T-helper 2 cell treated with Interferon-gamma antibody and Interleukin-4, amounts not matched to agents 5 μg/mL and 100 μg/mL, for 36 hours (primary cell): ENCODE measurements around the gene MTRR.

Source experiments
- DNase-seq: peaks from one replicate; pipeline ENCODE4 v3.0.0; 2021; ENCODE audit warnings: low spot score
- H3K27ac Mint-ChIP-seq: one replicate; pipeline ENCODE4 v1.8.0; 2021; ENCODE audit warnings: mild to moderate bottlenecking, mixed read lengths
- H3K27me3 Mint-ChIP-seq: one replicate; pipeline ENCODE4 v1.8.0; 2021; ENCODE audit warnings: low read depth, mixed read lengths
- H3K36me3 Mint-ChIP-seq: one replicate; pipeline ENCODE4 v1.8.0; 2021; ENCODE audit warnings: low read depth, mixed read lengths
- H3K4me1 Mint-ChIP-seq: one replicate; pipeline ENCODE4 v1.8.0; 2021; ENCODE audit warnings: low read depth, mixed read lengths
- H3K4me3 Mint-ChIP-seq: one replicate; pipeline ENCODE4 v1.8.0; 2022; ENCODE audit warnings: mild to moderate bottlenecking, moderate library complexity, mixed read lengths
- H3K9me3 Mint-ChIP-seq: one replicate; pipeline ENCODE4 v1.8.0; 2021; ENCODE audit warnings: mixed read lengths

Gene MTRR

DNA sequence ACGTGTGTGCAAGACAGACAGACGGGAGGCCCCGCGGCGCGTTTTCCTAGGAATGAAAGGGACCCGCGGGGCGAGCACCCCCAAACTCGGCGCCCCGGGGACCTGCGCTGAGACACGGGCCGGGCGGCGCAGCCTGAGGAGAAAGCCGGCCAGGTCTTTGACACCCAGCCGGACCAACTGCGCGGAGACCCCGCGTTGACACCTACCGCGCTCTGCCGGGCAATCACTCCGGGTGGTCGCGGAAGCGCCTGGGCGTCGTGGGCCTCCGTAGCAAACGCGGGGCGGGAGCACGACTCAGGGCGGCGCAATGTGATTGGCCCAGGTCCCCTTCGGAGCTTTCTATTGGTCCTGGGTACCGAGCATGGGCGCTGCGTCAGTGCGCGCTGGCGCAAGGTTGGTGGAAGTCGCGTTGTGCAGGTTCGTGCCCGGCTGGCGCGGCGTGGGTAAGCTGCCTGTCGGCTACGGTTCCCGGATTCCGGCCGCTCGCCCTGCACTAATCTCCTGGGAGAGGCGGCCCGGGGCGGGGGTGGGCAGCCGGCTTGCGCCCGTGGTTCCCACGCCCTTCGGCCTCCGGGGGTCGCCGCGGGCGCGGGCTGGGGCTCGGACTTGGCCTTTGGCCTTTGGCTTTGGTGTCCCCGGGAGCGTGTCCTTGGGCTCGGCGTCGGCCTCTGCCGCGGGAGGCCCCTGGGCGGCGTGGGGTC lies at the start of gene MTRR, which contains the start of gene FASTKD3:
Gene MTRR, plus strand, starts transcription at position 376 of the 701 bp plus-strand sequence. CDS start 1,647 bp downstream, outside the sequence.
Gene FASTKD3, minus strand, starts transcription at position 259 of the 701 bp plus-strand sequence. CDS start 948 bp downstream, outside the sequence.
- H3K4me3 Mint-ChIP-seq: peak within 1 kb of the TSS; percentile 99
- no peaks in the 10 kb centered on the region for H3K9me3 Mint-ChIP-seq
- peak within 1 kb of the TSS; percentile 95 for H3K27ac Mint-ChIP-seq
- no peaks in the 10 kb centered on the region for H3K27me3 Mint-ChIP-seq
- peaks cover 53% of the 10 kb centered on the region for H3K36me3 Mint-ChIP-seq
- peaks cover 57% of the 10 kb centered on the region for H3K4me1 Mint-ChIP-seq
- DNase-seq: peak; percentile 90

DNA sequence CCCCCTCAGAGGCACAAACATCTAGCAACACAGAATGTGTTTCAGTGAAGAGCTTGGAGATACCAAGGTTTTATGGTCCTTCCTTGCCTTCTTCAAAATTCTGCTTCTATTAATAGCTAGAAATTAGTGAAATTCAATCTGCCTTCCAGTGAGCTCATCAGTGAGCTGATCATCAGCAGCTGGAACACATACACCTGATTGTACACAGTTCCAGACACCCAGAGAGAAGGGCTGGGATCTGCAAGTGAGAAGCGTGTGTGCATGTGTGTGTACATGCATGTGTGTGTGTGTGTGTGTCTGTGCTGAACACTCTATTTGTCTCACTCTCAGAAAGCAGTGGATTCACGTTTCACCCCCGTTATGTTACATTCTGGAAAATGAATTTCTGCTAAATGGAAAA lies 46.5 kb upstream of the MTRR start:
- H3K36me3 Mint-ChIP-seq: no peaks in the 10 kb centered on the region
- no peak overlapping the region for H3K27ac Mint-ChIP-seq
- no peak overlapping the region for H3K4me3 Mint-ChIP-seq
- DNase-seq: no peak
- H3K9me3 Mint-ChIP-seq: no peaks in the 10 kb centered on the region
- no peaks in the 10 kb centered on the region for H3K4me1 Mint-ChIP-seq
- H3K27me3 Mint-ChIP-seq: peaks cover 9% of the 10 kb centered on the region

DNA sequence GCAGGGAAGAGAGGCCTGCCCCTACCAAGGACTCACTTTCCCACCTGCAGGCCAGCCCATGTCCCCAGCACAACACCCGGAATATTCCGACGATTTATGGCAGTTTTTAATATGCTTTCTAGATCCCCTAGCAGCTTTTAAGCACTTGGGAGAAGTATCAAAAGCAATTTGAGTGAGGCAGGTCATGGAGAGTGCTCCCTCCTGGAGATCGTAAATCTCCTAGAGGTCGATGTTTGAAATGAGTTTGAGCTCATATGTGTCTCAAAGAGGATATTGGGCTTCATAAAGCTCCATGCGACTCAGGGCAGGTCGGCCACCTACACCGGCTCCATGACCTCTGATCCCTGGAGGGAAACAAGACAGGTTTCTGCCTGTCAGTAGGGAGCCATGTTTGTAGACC lies 45.4 kb upstream of the MTRR start:
- H3K36me3 Mint-ChIP-seq: no peaks in the 10 kb centered on the region
- peaks cover 9% of the 10 kb centered on the region for H3K27me3 Mint-ChIP-seq
- no peaks in the 10 kb centered on the region for H3K9me3 Mint-ChIP-seq
- H3K4me3 Mint-ChIP-seq: no peak overlapping the region
- no peaks in the 10 kb centered on the region for H3K4me1 Mint-ChIP-seq
- no peak overlapping the region for H3K27ac Mint-ChIP-seq
- no peak for DNase-seq

DNA sequence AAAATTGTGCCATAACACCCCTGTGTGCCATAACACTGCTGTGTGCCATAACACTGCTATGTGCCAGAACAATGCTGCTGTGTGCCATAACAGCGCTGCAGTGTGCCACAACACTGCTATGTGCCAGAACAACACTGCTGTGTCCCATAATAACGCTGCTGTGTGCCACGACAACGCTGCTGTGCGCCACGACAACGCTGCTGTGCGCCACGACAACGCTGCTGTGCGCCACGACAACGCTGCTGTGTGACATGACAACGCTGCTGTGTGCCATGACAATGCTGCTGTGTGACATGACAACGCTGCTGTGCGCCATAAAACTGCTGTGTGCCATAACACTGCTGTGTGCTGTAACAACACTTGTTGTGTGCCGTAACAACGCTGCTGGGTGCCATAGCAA lies 44.0 kb upstream of the MTRR start:
- no peaks in the 10 kb centered on the region for H3K36me3 Mint-ChIP-seq
- no peak overlapping the region for H3K27ac Mint-ChIP-seq
- peaks cover 9% of the 10 kb centered on the region for H3K27me3 Mint-ChIP-seq
- no peak for DNase-seq
- H3K4me1 Mint-ChIP-seq: no peaks in the 10 kb centered on the region
- no peak overlapping the region for H3K4me3 Mint-ChIP-seq
- H3K9me3 Mint-ChIP-seq: no peaks in the 10 kb centered on the region

DNA sequence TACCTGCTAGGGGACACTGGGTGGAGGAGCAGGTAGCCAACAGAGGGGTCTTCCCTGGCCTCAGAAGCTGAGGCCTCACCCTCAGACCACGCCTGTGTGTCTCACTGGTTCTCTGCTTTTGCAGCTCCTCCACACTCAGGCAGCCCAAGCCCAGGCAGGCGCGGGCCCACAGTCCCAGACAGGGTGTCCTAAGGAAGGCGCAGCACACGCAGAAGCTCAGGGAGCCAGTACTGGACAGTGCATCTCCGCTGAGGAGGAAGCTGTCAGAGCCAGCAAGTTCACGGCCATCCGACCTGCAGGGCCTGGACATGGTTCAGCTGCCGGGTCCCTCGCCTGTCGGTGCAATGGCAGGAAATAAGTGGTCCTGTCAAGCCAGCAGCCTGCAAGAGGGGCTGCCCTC lies 43.3 kb upstream of the MTRR start:
- no peak overlapping the region for H3K4me3 Mint-ChIP-seq
- no peaks in the 10 kb centered on the region for H3K9me3 Mint-ChIP-seq
- H3K27me3 Mint-ChIP-seq: peaks cover 9% of the 10 kb centered on the region
- H3K27ac Mint-ChIP-seq: no peak overlapping the region
- no peaks in the 10 kb centered on the region for H3K36me3 Mint-ChIP-seq
- H3K4me1 Mint-ChIP-seq: no peaks in the 10 kb centered on the region
- no peak for DNase-seq

DNA sequence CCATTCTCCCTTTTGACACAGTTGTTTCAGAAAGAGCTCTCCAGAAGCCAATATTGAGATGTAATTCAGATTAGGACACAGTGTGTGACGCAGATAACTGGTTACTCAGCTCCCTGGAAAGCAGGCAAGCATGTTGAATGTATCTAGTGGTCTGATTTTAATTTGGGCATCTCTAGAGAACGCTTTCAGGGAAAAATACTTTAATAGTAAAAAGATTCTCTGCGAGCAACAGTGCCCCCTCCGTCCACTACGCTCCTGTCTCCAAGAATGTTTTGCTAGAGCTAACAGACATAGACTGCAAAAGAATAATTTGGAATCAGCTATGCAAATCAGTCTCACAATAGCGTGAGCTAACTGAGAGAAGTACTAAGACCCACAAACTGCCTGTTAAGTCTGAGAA lies 41.3 kb upstream of the MTRR start:
- no peak for DNase-seq
- no peaks in the 10 kb centered on the region for H3K9me3 Mint-ChIP-seq
- H3K36me3 Mint-ChIP-seq: no peaks in the 10 kb centered on the region
- H3K4me1 Mint-ChIP-seq: no peaks in the 10 kb centered on the region
- no peak overlapping the region for H3K27ac Mint-ChIP-seq
- H3K27me3 Mint-ChIP-seq: peaks cover 3% of the 10 kb centered on the region
- H3K4me3 Mint-ChIP-seq: no peak overlapping the region

DNA sequence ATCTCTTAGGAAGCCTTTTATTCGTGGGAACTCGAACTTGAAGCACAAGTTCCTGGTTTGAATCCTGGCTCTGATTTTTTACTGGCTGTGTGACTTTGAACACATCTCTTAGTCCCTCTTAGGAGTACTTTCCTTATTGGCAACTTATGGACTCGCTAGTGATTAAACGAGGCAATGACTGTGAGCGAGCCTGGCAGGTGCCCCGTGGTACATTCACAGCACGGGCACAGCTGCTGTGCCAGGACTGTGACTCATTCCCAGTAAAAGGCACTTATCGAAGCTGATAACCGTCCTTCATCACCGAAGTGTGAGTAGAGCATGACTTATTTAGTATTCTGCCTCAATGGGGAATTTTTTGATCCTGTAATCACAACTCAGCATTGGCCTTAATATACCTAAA lies 40.7 kb upstream of the MTRR start:
- no peaks in the 10 kb centered on the region for H3K4me1 Mint-ChIP-seq
- H3K36me3 Mint-ChIP-seq: no peaks in the 10 kb centered on the region
- no peak overlapping the region for H3K4me3 Mint-ChIP-seq
- H3K9me3 Mint-ChIP-seq: no peaks in the 10 kb centered on the region
- no peak overlapping the region for H3K27ac Mint-ChIP-seq
- H3K27me3 Mint-ChIP-seq: no peaks in the 10 kb centered on the region
- no peak for DNase-seq

DNA sequence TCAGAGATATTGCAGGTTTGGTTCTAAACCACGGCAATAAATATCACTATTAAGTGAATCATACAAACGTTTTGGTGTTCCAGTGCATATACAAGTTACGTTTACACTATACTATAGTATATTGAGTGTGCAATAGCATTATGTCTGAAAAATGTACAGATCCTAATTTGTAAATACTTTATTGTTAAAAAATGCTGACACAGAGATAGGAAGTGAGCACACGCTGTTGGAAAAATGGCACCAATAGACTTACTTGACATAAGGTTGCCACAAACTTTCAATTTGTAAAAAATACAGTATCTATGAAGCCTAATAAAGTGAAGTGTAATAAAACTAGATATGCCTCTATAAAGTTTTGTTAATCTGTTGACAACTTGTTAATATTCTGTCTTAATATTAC lies 34.0 kb upstream of the MTRR start:
- no peaks in the 10 kb centered on the region for H3K27me3 Mint-ChIP-seq
- DNase-seq: no peak
- no peak overlapping the region for H3K4me3 Mint-ChIP-seq

DNA sequence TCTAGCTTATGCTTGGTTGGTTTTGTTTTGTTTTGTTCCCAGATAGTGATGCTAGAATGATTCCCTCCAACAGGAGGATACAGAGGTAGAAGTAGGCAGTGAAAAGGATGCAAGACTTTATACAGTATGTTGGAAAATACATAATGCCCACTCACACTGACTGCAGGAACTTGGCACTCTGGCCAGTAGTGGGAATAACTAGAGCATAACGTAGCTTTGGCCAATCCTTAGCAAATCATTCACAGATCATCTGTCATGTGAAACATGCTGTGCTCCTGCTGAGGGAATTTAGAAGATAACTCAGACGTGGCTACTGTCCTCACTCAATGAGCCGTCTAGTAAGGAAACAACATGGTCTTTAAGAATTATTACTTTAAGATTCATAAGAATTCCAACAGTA lies 31.5 kb upstream of the MTRR start:
- Mint-ChIP-seq H3K9me3 (no peaks in the 10 kb centered on the region), H3K4me3 (no peak overlapping the region), H3K36me3 (no peaks in the 10 kb centered on the region), H3K27me3 (peaks cover 6% of the 10 kb centered on the region), H3K4me1 (no peaks in the 10 kb centered on the region), H3K27ac (no peak overlapping the region)
- no peak for DNase-seq

More for the DNA sequence above, 34.0 kb upstream of the MTRR start:
- no peaks in the 10 kb centered on the region for H3K4me1 Mint-ChIP-seq
- no peak overlapping the region for H3K27ac Mint-ChIP-seq
- no peaks in the 10 kb centered on the region for H3K9me3 Mint-ChIP-seq
- H3K36me3 Mint-ChIP-seq: no peaks in the 10 kb centered on the region

DNA sequence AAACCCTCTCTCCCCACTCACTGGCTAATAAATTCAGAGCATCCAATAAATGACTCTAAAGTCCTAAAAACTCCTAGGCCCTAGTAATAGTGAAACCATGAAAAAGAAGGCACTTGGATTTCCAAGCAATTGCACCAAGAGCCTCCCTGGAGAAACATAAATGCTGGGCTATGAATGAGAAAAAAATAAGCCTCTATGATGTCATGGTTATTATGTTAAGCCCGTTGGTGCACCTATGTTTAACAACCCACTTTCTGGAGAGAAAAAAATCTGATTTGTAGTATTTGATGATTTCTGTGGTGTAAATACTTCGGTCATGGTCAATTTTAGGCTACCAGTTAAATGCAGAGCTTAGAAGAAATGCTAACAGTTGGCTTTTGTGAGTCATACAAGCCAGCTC lies 26.4 kb upstream of the MTRR start:
- no peaks in the 10 kb centered on the region for H3K4me1 Mint-ChIP-seq
- peaks cover 36% of the 10 kb centered on the region for H3K27me3 Mint-ChIP-seq

DNA sequence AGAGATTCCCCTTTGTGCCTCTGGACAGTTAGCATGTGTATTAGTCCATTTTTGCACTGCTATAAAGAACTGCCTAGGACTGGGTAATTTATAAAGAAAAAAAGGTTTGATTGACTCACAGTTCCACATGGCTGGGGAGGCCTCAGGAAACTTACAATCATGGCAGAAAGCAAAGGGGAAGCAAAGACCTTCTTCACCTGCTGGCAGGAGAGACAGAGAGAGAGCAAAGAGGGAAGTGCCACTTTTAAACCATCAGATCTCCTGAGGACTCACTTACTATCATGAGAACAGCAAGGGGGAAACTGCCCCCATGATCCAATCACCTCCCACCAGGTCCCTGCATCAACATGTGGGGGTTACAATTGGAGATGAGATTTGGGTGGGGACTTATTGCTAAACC lies 24.0 kb upstream of the MTRR start:
- H3K4me3 Mint-ChIP-seq: no peak overlapping the region
- no peaks in the 10 kb centered on the region for H3K4me1 Mint-ChIP-seq
- no peaks in the 10 kb centered on the region for H3K9me3 Mint-ChIP-seq
- no peak for DNase-seq
- H3K27ac Mint-ChIP-seq: no peak overlapping the region
- H3K27me3 Mint-ChIP-seq: peaks cover 58% of the 10 kb centered on the region
- no peaks in the 10 kb centered on the region for H3K36me3 Mint-ChIP-seq

More for the DNA sequence above, 26.4 kb upstream of the MTRR start:
- Mint-ChIP-seq H3K9me3 (no peaks in the 10 kb centered on the region), H3K27ac (no peak overlapping the region), H3K36me3 (no peaks in the 10 kb centered on the region), H3K4me3 (no peak overlapping the region)
- no peak for DNase-seq

DNA sequence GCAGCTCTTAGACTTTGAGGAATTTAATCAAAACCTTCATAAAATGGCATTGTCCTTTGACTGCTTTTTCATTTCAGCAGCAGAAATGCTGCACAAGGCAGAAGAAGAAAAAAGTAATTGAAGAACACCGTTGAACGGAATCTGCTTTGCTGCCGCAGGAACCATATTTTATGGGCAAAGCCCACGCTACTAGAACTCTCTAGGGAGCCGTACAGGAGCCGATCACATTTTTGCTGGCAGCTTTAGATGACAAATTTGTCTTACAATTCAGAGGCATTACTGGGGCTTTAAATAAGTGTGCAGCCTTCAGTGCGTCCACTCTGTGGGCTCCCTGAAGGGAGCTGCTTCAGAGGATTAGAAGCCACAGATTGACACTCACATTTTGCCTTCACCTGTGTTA lies 23.4 kb upstream of the MTRR start:
- DNase-seq: no peak
- Mint-ChIP-seq H3K4me3 (no peak overlapping the region), H3K9me3 (no peaks in the 10 kb centered on the region), H3K4me1 (no peaks in the 10 kb centered on the region), H3K36me3 (no peaks in the 10 kb centered on the region), H3K27me3 (peaks cover 62% of the 10 kb centered on the region), H3K27ac (no peak overlapping the region)

DNA sequence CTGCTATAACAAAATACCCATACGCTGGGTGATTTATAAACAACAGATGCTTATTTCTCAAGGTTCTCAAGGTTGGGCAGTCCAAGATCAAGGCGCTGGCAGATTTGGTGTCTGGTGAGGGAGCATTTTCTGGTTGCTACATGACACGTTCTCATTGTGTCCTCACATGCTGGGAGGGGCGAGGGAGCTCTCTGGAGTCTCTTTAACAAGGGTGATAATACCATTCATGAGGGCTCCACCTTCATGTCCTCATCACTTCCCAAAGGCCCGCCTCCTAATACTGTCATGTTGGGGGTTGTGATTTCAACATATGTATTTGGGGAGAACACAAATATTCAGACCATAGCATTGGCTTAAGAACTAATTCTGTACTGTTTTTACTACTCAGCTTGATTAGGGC lies 22.6 kb upstream of the MTRR start:
- Mint-ChIP-seq H3K27me3 (peaks cover 62% of the 10 kb centered on the region), H3K9me3 (no peaks in the 10 kb centered on the region), H3K36me3 (no peaks in the 10 kb centered on the region), H3K4me1 (peaks cover 3% of the 10 kb centered on the region), H3K4me3 (no peak overlapping the region), H3K27ac (no peak overlapping the region)
- no peak for DNase-seq

DNA sequence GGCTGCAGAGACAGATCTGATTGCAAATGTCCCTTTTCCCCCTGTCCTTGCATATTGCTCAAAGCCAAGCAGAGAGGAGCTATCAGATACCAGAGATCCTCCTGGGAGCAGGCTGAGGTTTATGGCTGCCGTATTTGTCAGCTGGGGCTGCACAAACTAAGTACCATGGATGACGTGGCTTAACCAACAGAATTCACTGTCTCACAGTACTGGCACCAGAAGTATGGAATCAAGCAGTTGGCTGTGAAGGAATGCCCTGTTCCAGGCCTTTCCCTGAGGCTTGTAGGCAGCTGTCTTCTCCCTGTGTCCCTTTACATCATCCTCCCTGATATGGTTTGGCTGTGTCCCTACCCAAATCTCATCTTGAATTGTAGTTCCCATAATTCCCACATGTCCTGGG lies 20.7 kb upstream of the MTRR start:
- no peak for DNase-seq
- H3K4me1 Mint-ChIP-seq: peaks cover 18% of the 10 kb centered on the region
- no peak overlapping the region for H3K27ac Mint-ChIP-seq
- no peaks in the 10 kb centered on the region for H3K36me3 Mint-ChIP-seq
- H3K27me3 Mint-ChIP-seq: peaks cover 60% of the 10 kb centered on the region
- H3K4me3 Mint-ChIP-seq: no peak overlapping the region
- H3K9me3 Mint-ChIP-seq: peaks cover 4% of the 10 kb centered on the region
